Measurements from ENCODE around the gene ARMC9.

GRCh38 chr2:231294571-231295362, 96.3 kb downstream of the ARMC9 start:
- TF ChIP-seq, protein P1, sequence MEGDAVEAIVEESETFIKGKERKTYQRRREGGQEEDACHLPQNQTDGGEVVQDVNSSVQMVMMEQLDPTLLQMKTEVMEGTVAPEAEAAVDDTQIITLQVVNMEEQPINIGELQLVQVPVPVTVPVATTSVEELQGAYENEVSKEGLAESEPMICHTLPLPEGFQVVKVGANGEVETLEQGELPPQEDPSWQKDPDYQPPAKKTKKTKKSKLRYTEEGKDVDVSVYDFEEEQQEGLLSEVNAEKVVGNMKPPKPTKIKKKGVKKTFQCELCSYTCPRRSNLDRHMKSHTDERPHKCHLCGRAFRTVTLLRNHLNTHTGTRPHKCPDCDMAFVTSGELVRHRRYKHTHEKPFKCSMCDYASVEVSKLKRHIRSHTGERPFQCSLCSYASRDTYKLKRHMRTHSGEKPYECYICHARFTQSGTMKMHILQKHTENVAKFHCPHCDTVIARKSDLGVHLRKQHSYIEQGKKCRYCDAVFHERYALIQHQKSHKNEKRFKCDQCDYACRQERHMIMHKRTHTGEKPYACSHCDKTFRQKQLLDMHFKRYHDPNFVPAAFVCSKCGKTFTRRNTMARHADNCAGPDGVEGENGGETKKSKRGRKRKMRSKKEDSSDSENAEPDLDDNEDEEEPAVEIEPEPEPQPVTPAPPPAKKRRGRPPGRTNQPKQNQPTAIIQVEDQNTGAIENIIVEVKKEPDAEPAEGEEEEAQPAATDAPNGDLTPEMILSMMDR (IDR thresholded peaks at IDR 0.05) = no peak
- no peak for TF ChIP-seq POLR2A (IDR thresholded peaks at IDR 0.05)

Data from heart left ventricle (tissue), 13 donors.